GM19035 (cell line): ENCODE results near the gene TNFRSF6B.

ENCODE experiments used
- ATAC-seq: cut with Tn5 transposase; IDR thresholded peaks from one replicate; pipeline ENCODE4 v1.9.1; 2021; ENCODE audit not compliant: unreplicated experiment

Gene TNFRSF6B

GRCh38 chr20:63745961-63746731, 49.7 kb downstream of the TNFRSF6B start:
- no peak for ATAC-seq

GRCh38 chr20:63746751-63747315, 50.4 kb downstream of the TNFRSF6B start:
- no peak for ATAC-seq

- ATAC-seq = no peak
Observed at GRCh38 chr20:63747622-63748069, 51.2 kb downstream of the TNFRSF6B start.
